NB4 (cell line): ENCODE data around the gene GPLD1.

ENCODE experiments used
- DNase-seq: peaks from one replicate; pipeline ENCODE4 v3.0.0; 2010; ENCODE audit warnings: low read depth
- H3K4me3 ChIP-seq: one replicate; pipeline ENCODE4 v1.5.1; 2011; ENCODE audit warnings: mild to moderate bottlenecking, low read depth, low read length, moderate library complexity
- CTCF ChIP-seq: IDR thresholded peaks from one replicate; pipeline ENCODE4 v1.5.1; 2012; ENCODE audit warnings: low read depth, low read length
- MAX ChIP-seq: IDR thresholded peaks from 2 replicates; pipeline ENCODE4 v1.6.1; 2011; ENCODE audit warnings: low read depth, low read length
- MYC ChIP-seq: IDR thresholded peaks from 2 replicates; pipeline ENCODE4 v1.6.1; 2011; ENCODE audit warnings: low read depth, low read length
- POLR2A ChIP-seq: IDR thresholded peaks from 2 replicates; pipeline ENCODE4 v1.6.1; 2011; ENCODE audit warnings: mild to moderate bottlenecking; ENCODE audit not compliant: insufficient read length; ENCODE audit errors: extremely low read depth

The GPLD1 gene

GRCh38 chr6:24478903-24479302 lies 10.5 kb downstream of the GPLD1 start:
- TF ChIP-seq CTCF (no peak), MAX (no peak), POLR2A (no peak), MYC (no peak)
- no peak for DNase-seq
- no peak overlapping the region for H3K4me3 ChIP-seq

- no peak overlapping the region for H3K4me3 ChIP-seq
- no peak for DNase-seq
- no peak for TF ChIP-seq MAX
- TF ChIP-seq POLR2A, result no peak
- no peak for TF ChIP-seq CTCF
- TF ChIP-seq MYC, result no peak
These were observed 12.3 kb downstream of the GPLD1 start for GRCh38 chr6:24477070-24477469.

- TF ChIP-seq POLR2A, result no peak
- TF ChIP-seq MYC, result no peak
- no peak for TF ChIP-seq CTCF
- TF ChIP-seq MAX, result no peak
- no peak overlapping the region for H3K4me3 ChIP-seq
- DNase-seq, result no peak
These were observed 12.7 kb downstream of the GPLD1 start for GRCh38 chr6:24476631-24477030.

- no peak for DNase-seq
- no peak overlapping the region for H3K4me3 ChIP-seq
- TF ChIP-seq MYC (no peak), MAX (no peak), POLR2A (no peak), CTCF (no peak)
These were observed 17.2 kb downstream of the GPLD1 start for GRCh38 chr6:24472181-24472580.

- DNase-seq, result no peak
- no peak for TF ChIP-seq POLR2A
- no peak for TF ChIP-seq CTCF
- no peak for TF ChIP-seq MYC
- no peak for TF ChIP-seq MAX
These were observed 19.6 kb downstream of the GPLD1 start for GRCh38 chr6:24469811-24470210.

More at GRCh38 chr6:24469811-24470210, 19.6 kb downstream of the GPLD1 start:
- H3K4me3 ChIP-seq, result no peak overlapping the region
